Epithelial cell of esophagus (primary cell): ENCODE results near the gene ADI1.
"Not testable (repeated sequence)": the region's sequence is repeated elsewhere in the genome, so short reads cannot be mapped to it uniquely, and the experiment has no call there.

Source experiments
- DNase-seq: peaks from one replicate; pipeline ENCODE4 v3.0.0; 2010; ENCODE audit warnings: low read depth
- H3K4me3 ChIP-seq: 2 replicates; pipeline ENCODE4 v1.5.1; 2011; ENCODE audit warnings: mild to moderate bottlenecking, low read length, control low read depth
- TF ChIP-seq, protein P1 (sequence below): IDR thresholded peaks from 2 replicates; pipeline ENCODE4 v1.5.1; 2011; ENCODE audit warnings: low read depth, mild to moderate bottlenecking, low read length, control low read depth, inconsistent platforms; ENCODE audit not compliant: insufficient read depth; ENCODE audit errors: missing control alignments

The ADI1 gene

DNA sequence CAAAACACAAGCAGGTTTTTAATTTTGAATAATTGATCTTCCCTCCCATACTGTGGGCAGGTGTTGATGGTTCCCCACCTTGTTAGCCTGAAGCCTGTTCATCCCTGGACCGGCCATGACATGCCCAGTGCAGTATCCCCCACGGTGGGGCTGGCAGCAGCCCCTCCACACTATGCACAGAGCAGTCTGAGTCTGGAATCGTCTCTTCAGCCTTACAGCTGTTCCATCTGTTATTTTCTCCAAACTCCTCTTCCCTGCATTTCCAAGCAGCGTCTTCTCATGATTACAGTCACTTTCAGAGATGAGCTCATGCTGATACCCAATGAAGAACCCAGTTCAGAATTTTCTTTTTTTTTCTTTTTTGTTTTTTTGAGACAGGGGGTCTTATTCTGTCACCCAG lies 68.2 kb downstream of the ADI1 start:
- H3K4me3 ChIP-seq = no peak overlapping the region
- DNase-seq = no peak
- TF ChIP-seq, protein P1, sequence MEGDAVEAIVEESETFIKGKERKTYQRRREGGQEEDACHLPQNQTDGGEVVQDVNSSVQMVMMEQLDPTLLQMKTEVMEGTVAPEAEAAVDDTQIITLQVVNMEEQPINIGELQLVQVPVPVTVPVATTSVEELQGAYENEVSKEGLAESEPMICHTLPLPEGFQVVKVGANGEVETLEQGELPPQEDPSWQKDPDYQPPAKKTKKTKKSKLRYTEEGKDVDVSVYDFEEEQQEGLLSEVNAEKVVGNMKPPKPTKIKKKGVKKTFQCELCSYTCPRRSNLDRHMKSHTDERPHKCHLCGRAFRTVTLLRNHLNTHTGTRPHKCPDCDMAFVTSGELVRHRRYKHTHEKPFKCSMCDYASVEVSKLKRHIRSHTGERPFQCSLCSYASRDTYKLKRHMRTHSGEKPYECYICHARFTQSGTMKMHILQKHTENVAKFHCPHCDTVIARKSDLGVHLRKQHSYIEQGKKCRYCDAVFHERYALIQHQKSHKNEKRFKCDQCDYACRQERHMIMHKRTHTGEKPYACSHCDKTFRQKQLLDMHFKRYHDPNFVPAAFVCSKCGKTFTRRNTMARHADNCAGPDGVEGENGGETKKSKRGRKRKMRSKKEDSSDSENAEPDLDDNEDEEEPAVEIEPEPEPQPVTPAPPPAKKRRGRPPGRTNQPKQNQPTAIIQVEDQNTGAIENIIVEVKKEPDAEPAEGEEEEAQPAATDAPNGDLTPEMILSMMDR = no peak

DNA sequence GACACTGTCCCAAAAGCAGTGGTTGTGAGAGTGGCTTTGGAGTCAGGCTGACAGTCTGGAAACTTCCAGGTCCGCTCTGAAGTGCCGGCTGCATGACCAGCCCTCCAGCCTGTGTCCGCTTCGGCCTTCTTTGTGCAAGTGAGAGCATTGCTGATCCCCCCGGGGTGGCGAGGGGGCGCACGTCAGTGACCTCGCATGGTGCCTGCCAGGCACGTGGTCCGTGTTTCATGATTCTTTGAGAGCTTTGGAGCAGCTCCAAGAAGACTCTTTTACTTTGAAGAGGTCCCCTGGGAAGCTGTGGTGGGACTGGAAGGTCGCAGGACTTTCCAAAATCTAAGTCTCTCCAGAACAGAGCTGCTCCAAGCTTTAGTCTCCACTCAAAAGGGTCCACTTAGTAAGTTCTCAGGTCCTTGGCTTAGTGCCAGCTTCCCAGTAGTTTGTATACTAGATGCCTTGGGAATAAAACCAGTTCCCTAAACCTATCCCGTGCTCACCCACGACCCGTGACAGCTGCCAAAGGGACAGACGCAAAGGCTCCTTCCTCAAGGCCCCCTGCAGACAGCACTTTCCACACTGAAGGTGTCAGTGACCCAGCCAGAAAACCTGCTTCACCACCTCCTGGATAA lies 68.8 kb downstream of the ADI1 start:
- TF ChIP-seq, protein P1 = no peak

DNA sequence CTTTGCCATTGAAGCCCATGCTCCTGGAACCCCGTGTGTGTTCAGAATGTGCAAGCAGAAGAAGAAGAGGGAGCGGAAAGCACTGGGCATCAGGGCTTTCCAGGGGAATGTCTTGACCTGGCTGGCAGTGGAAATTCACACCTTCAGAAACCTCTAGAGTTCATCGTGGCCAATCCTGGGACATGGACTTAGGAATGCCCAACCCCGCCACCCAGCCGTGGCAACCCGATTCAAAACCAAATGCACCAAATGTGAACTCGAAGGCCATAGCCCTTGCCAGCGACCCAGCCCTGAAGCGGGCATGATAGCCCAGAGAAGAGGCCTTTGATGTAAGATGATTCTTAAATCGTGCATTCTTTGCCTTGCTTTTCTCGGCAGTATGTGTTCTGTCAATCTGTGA lies 69.4 kb downstream of the ADI1 start:
- TF ChIP-seq, protein P1 = no peak
- no peak overlapping the region for H3K4me3 ChIP-seq
- no peak for DNase-seq

More for the DNA sequence above, 68.8 kb downstream of the ADI1 start:
- H3K4me3 ChIP-seq = no peak overlapping the region
- no peak for DNase-seq

DNA sequence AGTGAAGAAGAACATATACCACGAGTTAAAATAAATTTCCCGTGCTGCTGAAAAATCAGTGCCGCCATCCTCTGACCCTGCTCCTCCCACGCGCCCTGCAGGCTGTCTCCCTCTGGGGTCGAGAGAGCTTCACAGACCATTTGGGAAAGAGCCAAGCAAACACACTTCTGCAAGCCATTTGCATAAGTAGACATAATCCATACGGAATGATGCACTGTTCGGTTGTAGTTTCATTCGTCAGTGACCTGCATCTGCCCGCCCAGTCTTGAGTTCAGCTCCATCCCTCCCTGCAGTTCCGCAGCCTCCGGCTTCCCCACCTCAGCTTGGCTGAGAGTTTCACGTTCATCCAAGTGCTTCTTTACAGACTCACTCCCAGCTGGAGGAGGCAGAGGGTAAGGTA lies 70.2 kb downstream of the ADI1 start:
- TF ChIP-seq, protein P1 = no peak
- DNase-seq = no peak
- no peak overlapping the region for H3K4me3 ChIP-seq

DNA sequence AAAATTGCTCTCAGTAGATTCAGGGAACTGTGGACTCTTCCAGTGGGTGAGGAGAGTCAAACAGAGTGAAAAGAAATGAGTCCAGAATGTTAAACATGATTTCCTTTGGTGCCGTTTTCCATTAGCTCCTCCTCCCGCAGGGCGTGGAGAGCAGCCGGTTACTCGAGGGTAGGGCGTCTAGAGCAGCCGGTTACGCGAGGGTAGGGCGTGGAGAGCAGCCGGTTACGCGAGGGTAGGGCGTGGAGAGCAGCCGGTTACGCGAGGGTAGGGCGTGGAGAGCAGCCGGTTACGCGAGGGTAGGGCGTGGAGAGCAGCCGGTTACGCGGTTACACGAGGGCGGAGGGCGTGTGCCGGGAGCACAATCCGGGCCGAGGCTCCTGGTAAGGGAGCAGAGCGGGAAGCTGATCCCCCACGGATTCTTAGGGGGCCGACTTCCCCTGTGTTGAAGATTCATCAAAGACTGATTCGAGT lies 70.9 kb downstream of the ADI1 start:
- DNase-seq, H3K4me3 ChIP-seq: not testable (repeated sequence)

DNA sequence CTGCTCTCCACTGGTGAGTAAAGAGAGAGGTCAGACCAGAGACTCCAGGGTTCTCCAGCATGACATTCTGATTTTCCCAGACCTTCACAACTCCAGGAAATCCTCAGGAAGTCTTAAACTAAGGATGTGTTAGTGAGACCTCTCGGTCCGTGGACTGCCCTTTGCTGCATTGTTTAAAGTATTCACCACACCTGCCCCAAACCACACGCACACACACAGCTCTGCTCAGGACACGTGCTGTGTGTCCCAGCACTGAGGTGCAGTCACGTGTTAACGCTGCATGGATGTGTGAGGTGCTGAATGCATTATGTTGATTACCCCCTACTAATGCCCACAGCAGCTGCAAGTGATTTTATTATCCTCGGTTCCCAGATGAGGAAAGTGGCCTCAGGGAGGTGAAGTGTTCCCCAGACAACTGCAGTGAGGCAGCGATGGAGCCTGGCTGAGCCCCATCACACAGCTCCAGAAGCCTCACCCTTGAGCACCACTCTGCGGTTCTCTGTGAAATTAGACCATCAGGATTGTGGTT lies 71.5 kb downstream of the ADI1 start:
- DNase-seq = no peak
- TF ChIP-seq, protein P1 = no peak
- H3K4me3 ChIP-seq = no peak overlapping the region
